ENCODE data around the gene ZNF507. TPM values are rescaled to one million over a fixed set of nuclear protein-coding genes. Genes with fewer than 3 reads are reported as not detected.

Gene ZNF507
- total RNA-seq, 1 donor from 2014 or later: 14.7 TPM

GRCh38 chr19:32349051-32349450, 3.6 kb downstream of the ZNF507 start:
- H3K9me3 Mint-ChIP-seq (ENCODE audit: unreplicated experiment): no peaks in the 10 kb centered on the region
- peaks cover 9% of the 10 kb centered on the region for H3K36me3 Mint-ChIP-seq (ENCODE audit: low read depth, unreplicated experiment)
- Histone ChIP-seq H3K9ac (ENCODE audit: low read length) (no peak overlapping the region), H3K4me1 (ENCODE audit: insufficient read depth, low read length) (peaks cover 32% of the 10 kb centered on the region), H3K4me2 (ENCODE audit: low read length) (no peak overlapping the region), H3K27ac (ENCODE audit: low read depth, low read length) (no peak overlapping the region), H3K27me3 (ENCODE audit: insufficient read depth, low read length) (no peaks in the 10 kb centered on the region), H3K36me3 (ENCODE audit: insufficient read depth, low read length) (peaks cover 15% of the 10 kb centered on the region), H3K79me2 (ENCODE audit: insufficient read depth, low read length) (peaks cover 69% of the 10 kb centered on the region), H3K9me3 (ENCODE audit: insufficient read depth, low read depth, low read length) (no peaks in the 10 kb centered on the region), H2AFZ (ENCODE audit: low read depth, low read length) (no peak overlapping the region), H4K20me1 (ENCODE audit: insufficient read depth, low read length) (peaks cover 38% of the 10 kb centered on the region), H3K4me3 (ENCODE audit: insufficient read depth, low read depth, low read length) (no peak overlapping the region)
- FAIRE-seq (no peak), DNase-seq (ENCODE audit: low read depth) (no peak)
- H3K4me3 Mint-ChIP-seq (ENCODE audit: unreplicated experiment): no peak overlapping the region
- no peaks in the 10 kb centered on the region for H3K27me3 Mint-ChIP-seq (ENCODE audit: low read depth, unreplicated experiment)
- H3K4me1 Mint-ChIP-seq (ENCODE audit: low read depth, unreplicated experiment): peaks cover 22% of the 10 kb centered on the region
- H3K27ac Mint-ChIP-seq (ENCODE audit: unreplicated experiment): no peak overlapping the region
- TF ChIP-seq, protein P1, sequence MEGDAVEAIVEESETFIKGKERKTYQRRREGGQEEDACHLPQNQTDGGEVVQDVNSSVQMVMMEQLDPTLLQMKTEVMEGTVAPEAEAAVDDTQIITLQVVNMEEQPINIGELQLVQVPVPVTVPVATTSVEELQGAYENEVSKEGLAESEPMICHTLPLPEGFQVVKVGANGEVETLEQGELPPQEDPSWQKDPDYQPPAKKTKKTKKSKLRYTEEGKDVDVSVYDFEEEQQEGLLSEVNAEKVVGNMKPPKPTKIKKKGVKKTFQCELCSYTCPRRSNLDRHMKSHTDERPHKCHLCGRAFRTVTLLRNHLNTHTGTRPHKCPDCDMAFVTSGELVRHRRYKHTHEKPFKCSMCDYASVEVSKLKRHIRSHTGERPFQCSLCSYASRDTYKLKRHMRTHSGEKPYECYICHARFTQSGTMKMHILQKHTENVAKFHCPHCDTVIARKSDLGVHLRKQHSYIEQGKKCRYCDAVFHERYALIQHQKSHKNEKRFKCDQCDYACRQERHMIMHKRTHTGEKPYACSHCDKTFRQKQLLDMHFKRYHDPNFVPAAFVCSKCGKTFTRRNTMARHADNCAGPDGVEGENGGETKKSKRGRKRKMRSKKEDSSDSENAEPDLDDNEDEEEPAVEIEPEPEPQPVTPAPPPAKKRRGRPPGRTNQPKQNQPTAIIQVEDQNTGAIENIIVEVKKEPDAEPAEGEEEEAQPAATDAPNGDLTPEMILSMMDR (IDR thresholded peaks at IDR 0.05; ENCODE audit: insufficient read depth, low read depth, low read length): no peak
- TF ChIP-seq EZH2 (IDR thresholded peaks at IDR 0.05; ENCODE audit: insufficient read depth, low read length): no peak

DNA sequence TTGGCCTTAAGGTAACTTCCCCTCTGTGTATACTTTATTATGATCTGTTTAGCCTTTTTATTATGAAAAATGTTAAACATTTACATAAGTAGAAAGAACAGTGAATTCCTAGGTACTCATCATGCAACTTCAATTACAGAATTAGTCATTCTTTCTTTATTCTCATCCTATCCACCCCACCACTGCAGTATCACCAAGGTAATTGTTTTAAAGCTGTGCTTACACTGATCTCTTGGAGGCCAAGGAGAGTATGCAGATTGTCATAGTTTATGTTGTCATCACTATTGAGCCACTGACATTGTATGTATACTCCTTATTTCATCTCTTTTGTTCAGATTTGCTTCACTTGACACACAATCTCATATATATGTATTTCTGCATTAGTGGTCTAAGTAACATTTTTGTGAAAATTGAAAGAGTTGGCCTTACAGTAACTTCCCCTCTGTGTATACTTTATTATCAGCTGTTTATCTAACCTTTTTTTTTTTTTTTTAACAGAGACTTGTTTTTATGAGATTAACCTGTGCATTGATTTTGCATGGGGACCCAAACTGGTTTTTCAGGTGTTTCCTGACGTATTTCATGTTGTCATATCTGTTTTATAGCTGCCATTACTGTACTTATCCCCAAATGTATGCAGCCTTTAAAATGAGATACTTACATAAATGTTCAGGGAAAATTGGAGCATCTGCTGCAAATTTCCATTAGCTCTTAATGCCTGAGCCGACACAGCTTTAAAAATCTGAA, 4.5 kb downstream of the ZNF507 start:
- H3K27me3 Mint-ChIP-seq (ENCODE audit: low read depth, unreplicated experiment): no peaks in the 10 kb centered on the region
- FAIRE-seq (no peak), DNase-seq (ENCODE audit: low read depth) (no peak)
- peaks cover 32% of the 10 kb centered on the region for H3K4me1 ChIP-seq (ENCODE audit: insufficient read depth, low read length)
- no peaks in the 10 kb centered on the region for H3K9me3 ChIP-seq (ENCODE audit: insufficient read depth, low read depth, low read length)
- H2AFZ ChIP-seq (ENCODE audit: low read depth, low read length): no peak overlapping the region
- TF ChIP-seq EZH2 (IDR thresholded peaks at IDR 0.05; ENCODE audit: insufficient read depth, low read length): no peak
- TF ChIP-seq, protein P1 (IDR thresholded peaks at IDR 0.05; ENCODE audit: insufficient read depth, low read depth, low read length): no peak
- peaks cover 47% of the 10 kb centered on the region for H4K20me1 ChIP-seq (ENCODE audit: insufficient read depth, low read length)
- peaks cover 22% of the 10 kb centered on the region for H3K4me1 Mint-ChIP-seq (ENCODE audit: low read depth, unreplicated experiment)
- no peak overlapping the region for H3K4me3 ChIP-seq (ENCODE audit: insufficient read depth, low read depth, low read length)
- H3K4me3 Mint-ChIP-seq (ENCODE audit: unreplicated experiment): no peak overlapping the region
- H3K36me3 ChIP-seq (ENCODE audit: insufficient read depth, low read length): peaks cover 23% of the 10 kb centered on the region
- H3K79me2 ChIP-seq (ENCODE audit: insufficient read depth, low read length): peaks cover 76% of the 10 kb centered on the region
- no peaks in the 10 kb centered on the region for H3K9me3 Mint-ChIP-seq (ENCODE audit: unreplicated experiment)
- H3K27ac ChIP-seq (ENCODE audit: low read depth, low read length): no peak overlapping the region
- H3K27me3 ChIP-seq (ENCODE audit: insufficient read depth, low read length): no peaks in the 10 kb centered on the region
- no peak overlapping the region for H3K27ac Mint-ChIP-seq (ENCODE audit: unreplicated experiment)
- peaks cover 12% of the 10 kb centered on the region for H3K36me3 Mint-ChIP-seq (ENCODE audit: low read depth, unreplicated experiment)
- no peak overlapping the region for H3K9ac ChIP-seq (ENCODE audit: low read length)
- no peak overlapping the region for H3K4me2 ChIP-seq (ENCODE audit: low read length)

DNA sequence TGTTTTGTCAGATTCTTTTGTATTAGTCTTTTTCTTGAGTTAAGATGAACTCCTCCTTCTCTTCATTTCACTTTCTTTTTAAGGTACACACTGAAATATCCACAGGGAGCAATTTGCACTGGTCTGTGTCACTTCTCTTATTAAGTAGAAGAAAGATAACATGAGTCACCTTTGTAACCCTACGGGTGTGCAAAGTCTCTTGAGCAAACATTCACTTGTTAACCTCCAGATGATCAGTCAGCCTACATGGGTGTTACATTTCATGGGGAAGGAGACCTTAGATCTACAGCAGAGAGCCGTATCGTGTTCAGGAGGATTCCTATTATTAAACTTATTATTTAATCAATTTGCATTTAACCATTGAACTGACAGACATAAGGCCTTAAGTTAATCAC, 5.1 kb downstream of the ZNF507 start:
- peaks cover 76% of the 10 kb centered on the region for H3K79me2 ChIP-seq (ENCODE audit: insufficient read depth, low read length)

More for the DNA sequence above, 5.1 kb downstream of the ZNF507 start:
- peaks cover 22% of the 10 kb centered on the region for H3K4me1 Mint-ChIP-seq (ENCODE audit: low read depth, unreplicated experiment)
- FAIRE-seq (no peak), DNase-seq (ENCODE audit: low read depth) (no peak)
- peaks cover 17% of the 10 kb centered on the region for H3K36me3 Mint-ChIP-seq (ENCODE audit: low read depth, unreplicated experiment)
- no peak overlapping the region for H2AFZ ChIP-seq (ENCODE audit: low read depth, low read length)
- H3K36me3 ChIP-seq (ENCODE audit: insufficient read depth, low read length): peaks cover 24% of the 10 kb centered on the region
- H3K4me1 ChIP-seq (ENCODE audit: insufficient read depth, low read length): peaks cover 28% of the 10 kb centered on the region
- H3K27me3 Mint-ChIP-seq (ENCODE audit: low read depth, unreplicated experiment): no peaks in the 10 kb centered on the region
- no peaks in the 10 kb centered on the region for H3K9me3 Mint-ChIP-seq (ENCODE audit: unreplicated experiment)
- H3K9ac ChIP-seq (ENCODE audit: low read length): no peak overlapping the region
- H3K27ac Mint-ChIP-seq (ENCODE audit: unreplicated experiment): no peak overlapping the region
- H3K27me3 ChIP-seq (ENCODE audit: insufficient read depth, low read length): no peaks in the 10 kb centered on the region
- H3K9me3 ChIP-seq (ENCODE audit: insufficient read depth, low read depth, low read length): no peaks in the 10 kb centered on the region
- H3K27ac ChIP-seq (ENCODE audit: low read depth, low read length): no peak overlapping the region
- H3K4me3 ChIP-seq (ENCODE audit: insufficient read depth, low read depth, low read length): no peak overlapping the region
- no peak overlapping the region for H3K4me3 Mint-ChIP-seq (ENCODE audit: unreplicated experiment)
- H4K20me1 ChIP-seq (ENCODE audit: insufficient read depth, low read length): peaks cover 48% of the 10 kb centered on the region
- H3K4me2 ChIP-seq (ENCODE audit: low read length): peak overlapping the region; percentile 52
- TF ChIP-seq EZH2 (IDR thresholded peaks at IDR 0.05; ENCODE audit: insufficient read depth, low read length): no peak
- TF ChIP-seq, protein P1 (IDR thresholded peaks at IDR 0.05; ENCODE audit: insufficient read depth, low read depth, low read length): no peak

All from astrocyte (in vitro differentiated cells and primary cell).